ENCODE measurements around the gene ADGRL4. TPM values are rescaled to one million over a fixed set of nuclear protein-coding genes. Genes with fewer than 3 reads are reported as not detected.
"Not testable (repeated sequence)": the region's sequence is repeated elsewhere in the genome, so short reads cannot be mapped to it uniquely, and the experiment has no call there.

ADGRL4 gene
- total RNA-seq, 1 donor from 2014 or later: not detected

- intact Hi-C loops (cut with micrococcal nuclease): no loop called here
Observed at GRCh38 chr1:78918157-78918556, 88.4 kb downstream of the ADGRL4 start.

- intact Hi-C loops (cut with micrococcal nuclease): no loop called here
Observed at GRCh38 chr1:78916986-78917385, 89.5 kb downstream of the ADGRL4 start.

GRCh38 chr1:78913950-78914349, 92.6 kb downstream of the ADGRL4 start:
- intact Hi-C loops (cut with micrococcal nuclease): no loop called here

- intact Hi-C loops (cut with micrococcal nuclease): no loop called here
Observed at GRCh38 chr1:78911956-78912880, 94.3 kb downstream of the ADGRL4 start.

- intact Hi-C loops (cut with micrococcal nuclease): no loop called here
Observed at GRCh38 chr1:78902641-78903040, 103.9 kb downstream of the ADGRL4 start.

GRCh38 chr1:78894811-78895210, 111.7 kb downstream of the ADGRL4 start:
- intact Hi-C loops (cut with micrococcal nuclease): no loop called here

- intact Hi-C loops (cut with micrococcal nuclease): no loop called here
Observed at GRCh38 chr1:78892260-78892840, 114.2 kb downstream of the ADGRL4 start.

GRCh38 chr1:78887458-78887857, 119.1 kb downstream of the ADGRL4 start:
- intact Hi-C loops (cut with micrococcal nuclease): no loop called here

GRCh38 chr1:78884685-78885452, 121.7 kb downstream of the ADGRL4 start:
- intact Hi-C loops (cut with micrococcal nuclease): no loop called here

- intact Hi-C loops (cut with micrococcal nuclease): no loop called here
Observed at GRCh38 chr1:78880223-78880622, 126.3 kb downstream of the ADGRL4 start.

- intact Hi-C loops (cut with micrococcal nuclease): not testable (repeated sequence)
Observed at GRCh38 chr1:78875986-78876385, 130.5 kb downstream of the ADGRL4 start.

GRCh38 chr1:78872801-78873200, 133.7 kb downstream of the ADGRL4 start:
- intact Hi-C loops (cut with micrococcal nuclease): not testable (repeated sequence)

- intact Hi-C loops (cut with micrococcal nuclease): no loop called here
Observed at GRCh38 chr1:78871249-78871648, 135.3 kb downstream of the ADGRL4 start.

GRCh38 chr1:78869136-78869535, 137.4 kb downstream of the ADGRL4 start:
- intact Hi-C loops (cut with micrococcal nuclease): no loop called here

GRCh38 chr1:78864175-78864574, 142.4 kb downstream of the ADGRL4 start:
- intact Hi-C loops (cut with micrococcal nuclease): no loop called here

GRCh38 chr1:78856096-78856495, 150.4 kb downstream of the ADGRL4 start:
- intact Hi-C loops (cut with micrococcal nuclease): no loop called here

GRCh38 chr1:78855258-78855657, 151.3 kb downstream of the ADGRL4 start:
- intact Hi-C loops (cut with micrococcal nuclease): no loop called here

- intact Hi-C loops (cut with micrococcal nuclease): no loop called here
Observed at GRCh38 chr1:78854556-78854955, 152.0 kb downstream of the ADGRL4 start.

- intact Hi-C loops (cut with micrococcal nuclease): no loop called here
Observed at GRCh38 chr1:78843546-78843945, 163.0 kb downstream of the ADGRL4 start.

GRCh38 chr1:78843111-78843510, 163.4 kb downstream of the ADGRL4 start:
- intact Hi-C loops (cut with micrococcal nuclease): no loop called here

- intact Hi-C loops (cut with micrococcal nuclease): no loop called here
Observed at GRCh38 chr1:78840453-78841271, 165.9 kb downstream of the ADGRL4 start.

Measured in T-helper 2 cell treated with Interferon-gamma antibody and Interleukin-4, amounts not matched to agents 100 ng/mL and 5 ng/mL, for 36 hours (primary cell).